HepG2 (cell line): ENCODE measurements around the gene NDRG3. TPM values are rescaled to one million over a fixed set of nuclear protein-coding genes. Genes with fewer than 3 reads are reported as not detected.

ENCODE experiments used
- ATRX ChIP-seq: sonication (generic); formaldehyde crosslinking; IDR thresholded peaks from 2 replicates; pipeline ENCODE4 v1.4.0; 2020; ENCODE audit warnings: missing genetic modification reagents, borderline replicate concordance
- BORCS8-MEF2B ChIP-seq: sonication (generic); formaldehyde crosslinking; IDR thresholded peaks from 2 replicates; pipeline ENCODE4 v1.8.0; 2022; ENCODE audit warnings: mild to moderate bottlenecking, missing genetic modification reagents
- BRD4 ChIP-seq: sonication (generic); formaldehyde crosslinking; IDR thresholded peaks from 2 replicates; pipeline ENCODE4 v1.4.0; 2020; ENCODE audit warnings: missing genetic modification reagents
- ETS1 ChIP-seq: sonication (generic); formaldehyde crosslinking; IDR thresholded peaks from 2 replicates; pipeline ENCODE4 v1.4.0; 2020; ENCODE audit warnings: missing genetic modification reagents
- FIP1L1 ChIP-seq: fragments of 200-400 bp; formaldehyde crosslinking; IDR thresholded peaks from 2 replicates; pipeline ENCODE4 v1.6.1; 2018; ENCODE audit warnings: low read depth, mild to moderate bottlenecking, low read length, moderate library complexity, borderline replicate concordance; ENCODE audit not compliant: insufficient read depth
- HCFC1 ChIP-seq: fragments of 150-350 bp; IDR thresholded peaks from 2 replicates; pipeline ENCODE4 v1.6.1; 2014; ENCODE audit warnings: low read depth, low read length
- HOXA3 ChIP-seq: sonication (generic); formaldehyde crosslinking; IDR thresholded peaks from 2 replicates; pipeline ENCODE4 v1.5.0; 2020; ENCODE audit warnings: missing genetic modification reagents
- KLF6 ChIP-seq: IDR thresholded peaks from 2 replicates; pipeline ENCODE4 v1.8.0; 2016; ENCODE audit warnings: missing biosample characterization, missing genetic modification reagents
- NFKBIZ ChIP-seq: IDR thresholded peaks from 2 replicates; pipeline ENCODE4 v1.6.1; 2018; ENCODE audit warnings: missing genetic modification reagents, missing compliant biosample characterization
- PBX2 ChIP-seq: IDR thresholded peaks from 2 replicates; pipeline ENCODE4 v1.6.1; 2016; ENCODE audit warnings: control low read depth
- POGK ChIP-seq: sonication (generic); formaldehyde crosslinking; conservative IDR thresholded peaks from 2 replicates; pipeline ENCODE4 v1.8.0; 2022; ENCODE audit warnings: mild to moderate bottlenecking, moderate library complexity, missing genetic modification reagents
- RBM39 ChIP-seq: fragments of 200-400 bp; formaldehyde crosslinking; IDR thresholded peaks from one replicate; pipeline ENCODE4 v1.6.1; 2018; ENCODE audit warnings: antibody characterized with exemption, mild to moderate bottlenecking, low read depth, low read length; ENCODE audit not compliant: poor library complexity, severe bottlenecking
- RELA ChIP-seq: sonication (generic); formaldehyde crosslinking; IDR thresholded peaks from 2 replicates; pipeline ENCODE4 v1.4.0; 2020; ENCODE audit warnings: missing genetic modification reagents
- TAF15 ChIP-seq: fragments of 200-400 bp; formaldehyde crosslinking; IDR thresholded peaks from one replicate; pipeline ENCODE4 v1.6.1; 2018; ENCODE audit warnings: mild to moderate bottlenecking, low read depth, low read length; ENCODE audit not compliant: poor library complexity, severe bottlenecking
- TERF1 ChIP-seq: sonication (generic); formaldehyde crosslinking; IDR thresholded peaks from 2 replicates; pipeline ENCODE4 v1.8.0; 2022; ENCODE audit warnings: mild to moderate bottlenecking, missing genetic modification reagents, moderate library complexity
- ZKSCAN8 ChIP-seq: IDR thresholded peaks from 2 replicates; pipeline ENCODE4 v1.6.1; 2016; ENCODE audit warnings: borderline replicate concordance, missing genetic modification reagents, missing compliant biosample characterization
- ZNF687 ChIP-seq: sonication (generic); formaldehyde crosslinking; IDR thresholded peaks from 2 replicates; pipeline ENCODE4 v1.5.1; 2020; ENCODE audit warnings: mild to moderate bottlenecking, missing genetic modification reagents, moderate library complexity
- polyA plus RNA-seq, 8 experiments: library from polyadenylated mRNA; depleted of rRNA in 3 of 8; stranded (reverse) in 7 of 8; unstranded in 1 of 8; fragments of >200 nt; fragmentation: Illumina TruSeq in 4 of 8; extraction: Trizol in 4 of 8; gene quantifications; 2 replicates each; pipeline versions ENCODE4 v1.2.1 to v1.2.3, GENCODE V29; 2011 to 2016; ENCODE audit warnings: low read depth in 4 of 8, missing spikeins in 1 of 8, mixed read lengths in 1 of 8; ENCODE audit not compliant: insufficient read depth in 1 of 8
- total RNA-seq, 5 experiments: library from RNA; depleted of rRNA; stranded (reverse); fragments of >200 nt; fragmentation: Illumina TruSeq; extraction: Trizol; gene quantifications; 2 replicates each; pipeline ENCODE4 v1.2.3, GENCODE V29; 2016; ENCODE audit warnings: low read depth in 1 of 5

NDRG3 gene
- total and polyA plus RNA-seq, 2 of the 13 experiments (the other 11 are each of a cell fraction or from before 2014, with no cell fraction given), result 36.0 to 40.5 TPM

GRCh38 chr20:36628076-36628475 lies 117.8 kb downstream of the NDRG3 start (continued):
- TF ChIP-seq RBM39 (no peak), TERF1 (CRISPR knock-in tag) (no peak), POGK (CRISPR knock-in tag) (no peak), ETS1 (CRISPR knock-in tag) (no peak), HOXA3 (CRISPR knock-in tag) (peak; percentile 59), FIP1L1 (no peak), ZKSCAN8 (CRISPR knock-in tag) (no peak), ZNF687 (CRISPR knock-in tag) (no peak), PBX2 (CRISPR knock-in tag) (no peak), RELA (CRISPR knock-in tag) (no peak), NFKBIZ (no peak), TAF15 (no peak), HCFC1 (no peak), BRD4 (CRISPR knock-in tag) (no peak), BORCS8-MEF2B (CRISPR knock-in tag) (no peak), ATRX (CRISPR knock-in tag) (no peak), KLF6 (CRISPR knock-in tag) (no peak)
